ENCODE results near the gene CADPS.

DNA sequence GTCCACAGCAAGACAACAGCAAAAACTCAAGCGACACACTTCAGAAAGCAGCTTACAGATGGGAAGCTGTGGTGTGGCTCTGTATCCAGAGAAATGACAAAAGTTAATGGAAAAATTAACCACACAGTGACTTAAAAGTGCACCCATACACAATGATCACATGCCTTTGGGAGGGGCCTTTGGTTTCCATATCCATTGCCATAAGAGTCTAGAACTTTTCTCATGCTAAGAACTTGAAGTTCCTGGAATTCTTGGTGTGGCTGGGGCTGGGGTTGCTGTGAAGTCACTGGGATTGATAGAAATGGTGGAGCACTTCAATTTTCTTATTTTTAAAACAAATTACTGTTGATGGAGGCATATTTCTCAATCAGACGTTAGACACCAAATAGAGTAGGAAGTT, 393.3 kb downstream of the CADPS start:
- TF ChIP-seq CTCF (conservative IDR thresholded peaks at IDR 0.05) (no peak), EZH2 (IDR thresholded peaks at IDR 0.05; ENCODE audit: low read depth) (no peak)

Measured in PC-9 (cell line).